HepG2 (cell line): ENCODE measurements around the gene XKR7. TPM values are rescaled to one million over a fixed set of nuclear protein-coding genes. Genes with fewer than 3 reads are reported as not detected.

Experiments used
- ARNTL ChIP-seq: sonication (generic); formaldehyde crosslinking; IDR thresholded peaks from 2 replicates; pipeline ENCODE4 v1.4.0; 2020; ENCODE audit warnings: mild to moderate bottlenecking, missing genetic modification reagents
- CREBL2 ChIP-seq: sonication (generic); formaldehyde crosslinking; IDR thresholded peaks from 2 replicates; pipeline ENCODE4 v1.8.1; 2023; ENCODE audit warnings: missing genetic modification reagents, mild to moderate bottlenecking, borderline replicate concordance
- ELF4 ChIP-seq: sonication (generic); formaldehyde crosslinking; IDR thresholded peaks from 2 replicates; pipeline ENCODE4 v1.5.0; 2020; ENCODE audit warnings: missing genetic modification reagents, mild to moderate bottlenecking, moderate library complexity, borderline replicate concordance
- ERF ChIP-seq: IDR thresholded peaks from 2 replicates; pipeline ENCODE4 v1.6.1; 2018; ENCODE audit warnings: missing biosample characterization, missing genetic modification reagents
- IRF9 ChIP-seq: sonication (generic); formaldehyde crosslinking; IDR thresholded peaks from 2 replicates; pipeline ENCODE4 v1.8.0; 2022; ENCODE audit warnings: missing genetic modification reagents, mild to moderate bottlenecking, borderline replicate concordance
- PRDM15 ChIP-seq: sonication (generic); formaldehyde crosslinking; IDR thresholded peaks from 2 replicates; pipeline ENCODE4 v1.4.0; 2020; ENCODE audit warnings: missing genetic modification reagents
- PREB ChIP-seq: sonication (generic); formaldehyde crosslinking; IDR thresholded peaks from 2 replicates; pipeline ENCODE4 v1.4.0; 2020; ENCODE audit warnings: missing genetic modification reagents
- RNF2 ChIP-seq: fragments of 450-650 bp; conservative IDR thresholded peaks from 2 replicates; pipeline ENCODE4 v1.6.1; 2016; ENCODE audit warnings: low read depth
- TEAD3 ChIP-seq: optimal IDR thresholded peaks from 2 replicates; pipeline ENCODE3; 2016; ENCODE audit warnings: borderline replicate concordance
- TP53 ChIP-seq: sonication (generic); formaldehyde crosslinking; conservative IDR thresholded peaks from 2 replicates; pipeline ENCODE4 v1.4.0; 2020; ENCODE audit warnings: missing genetic modification reagents
- ZBTB43 ChIP-seq: sonication (generic); formaldehyde crosslinking; conservative IDR thresholded peaks from 2 replicates; pipeline ENCODE4 v1.4.0; 2020; ENCODE audit warnings: missing genetic modification reagents
- ZNF547 ChIP-seq: sonication (generic); formaldehyde crosslinking; IDR thresholded peaks from 2 replicates; pipeline ENCODE4 v1.5.1; 2020; ENCODE audit warnings: mild to moderate bottlenecking, missing genetic modification reagents
- ZNF605 ChIP-seq: sonication (generic); formaldehyde crosslinking; IDR thresholded peaks from 2 replicates; pipeline ENCODE4 v1.8.0; 2022; ENCODE audit warnings: mild to moderate bottlenecking, missing genetic modification reagents
- ZNF740 ChIP-seq: sonication (generic); formaldehyde crosslinking; IDR thresholded peaks from 2 replicates; pipeline ENCODE4 v1.4.0; 2020; ENCODE audit warnings: missing genetic modification reagents
- ZNF800 ChIP-seq: sonication (generic); formaldehyde crosslinking; IDR thresholded peaks from 2 replicates; pipeline ENCODE4 v1.4.0; 2020; ENCODE audit warnings: missing genetic modification reagents
- ZSCAN20 ChIP-seq: sonication (generic); formaldehyde crosslinking; IDR thresholded peaks from 2 replicates; pipeline ENCODE4 v1.4.0; 2020; ENCODE audit warnings: missing genetic modification reagents, mild to moderate bottlenecking, borderline replicate concordance
- polyA plus RNA-seq, 8 experiments: library from polyadenylated mRNA; depleted of rRNA in 3 of 8; stranded (reverse) in 7 of 8; unstranded in 1 of 8; fragments of >200 nt; fragmentation: Illumina TruSeq in 4 of 8; extraction: Trizol in 4 of 8; gene quantifications; 2 replicates each; pipeline versions ENCODE4 v1.2.1 to v1.2.3, GENCODE V29; 2011 to 2016; ENCODE audit warnings: low read depth in 4 of 8, missing spikeins in 1 of 8, mixed read lengths in 1 of 8; ENCODE audit not compliant: insufficient read depth in 1 of 8
- total RNA-seq, 5 experiments: library from RNA; depleted of rRNA; stranded (reverse); fragments of >200 nt; fragmentation: Illumina TruSeq; extraction: Trizol; gene quantifications; 2 replicates each; pipeline ENCODE4 v1.2.3, GENCODE V29; 2016; ENCODE audit warnings: low read depth in 1 of 5

Gene XKR7
- total and polyA plus RNA-seq, 2 of the 13 experiments (the other 11 are each of a cell fraction or from before 2014, with no cell fraction given): not detected

- TF ChIP-seq PRDM15 (CRISPR knock-in tag) (peak; percentile 92), IRF9 (peak; percentile 50; the same call in 1 of the 2 replicates), ZNF740 (CRISPR knock-in tag) (peak; percentile 74; the same call in 1 of the 2 replicates), PREB (0 out of 2 replicates have a peak, but pooled peaks have one; percentile 24), TEAD3 (CRISPR knock-in tag) (peak; percentile 57), TP53 (CRISPR knock-in tag) (0 out of 2 replicates have a peak, but pooled peaks have one; percentile 63), ZNF605 (CRISPR knock-in tag) (peak; percentile 35; the same call in 1 of the 2 replicates), CREBL2 (CRISPR knock-in tag) (peak; percentile 63; the same call in 1 of the 2 replicates), RNF2 (peak; percentile 60; the same call in 1 of the 2 replicates), ZNF800 (0 out of 2 replicates have a peak, but pooled peaks have one; percentile 62), ZBTB43 (0 out of 2 replicates have a peak, but pooled peaks have one; percentile 39), ZSCAN20 (CRISPR knock-in tag) (peak; percentile 76; the same call in 1 of the 2 replicates), ERF (no peak), ELF4 (CRISPR knock-in tag) (no peak), ARNTL (CRISPR knock-in tag) (no peak), ZNF547 (CRISPR knock-in tag) (peak; percentile 84)
Measured at GRCh38 chr20:32031007-32031958, 63.3 kb downstream of the XKR7 start (continued).
